PC-3 (cell line): ENCODE data around the gene PANK3.

ENCODE experiments used
- EZH2phosphoT487 ChIP-seq: fragments of 300-600 bp; sonication (generic); IDR thresholded peaks from 2 replicates; pipeline ENCODE4 v1.6.1; 2018; ENCODE audit warnings: mild to moderate bottlenecking, antibody characterized with exemption, low read length, borderline replicate concordance
- TF ChIP-seq, protein P1 (sequence below): fragments of 300-600 bp; sonication (generic); conservative IDR thresholded peaks from 2 replicates; pipeline ENCODE4 v1.5.1; 2017; ENCODE audit warnings: antibody characterized with exemption, low read depth, mild to moderate bottlenecking, low read length

DNA sequence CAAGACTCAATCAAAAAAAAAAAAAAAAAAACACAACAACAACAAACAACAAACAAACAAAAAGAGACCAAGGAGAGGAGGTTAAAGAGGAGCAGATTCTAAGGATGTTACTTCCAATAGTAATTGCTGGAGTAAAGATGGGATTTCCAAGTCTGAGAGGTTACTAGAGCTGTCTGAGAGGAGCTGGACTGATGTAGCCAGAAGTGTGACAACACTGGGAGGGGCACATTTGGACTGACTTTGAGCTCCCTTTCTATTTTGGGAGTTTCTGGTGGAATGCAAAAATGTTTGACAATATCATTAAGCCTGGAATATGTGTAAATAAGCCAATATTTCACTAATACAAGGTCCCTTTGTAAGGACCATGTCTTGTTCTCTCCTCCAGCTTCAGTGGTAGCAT, 25.3 kb upstream of the PANK3 start:
- TF ChIP-seq, protein P1, sequence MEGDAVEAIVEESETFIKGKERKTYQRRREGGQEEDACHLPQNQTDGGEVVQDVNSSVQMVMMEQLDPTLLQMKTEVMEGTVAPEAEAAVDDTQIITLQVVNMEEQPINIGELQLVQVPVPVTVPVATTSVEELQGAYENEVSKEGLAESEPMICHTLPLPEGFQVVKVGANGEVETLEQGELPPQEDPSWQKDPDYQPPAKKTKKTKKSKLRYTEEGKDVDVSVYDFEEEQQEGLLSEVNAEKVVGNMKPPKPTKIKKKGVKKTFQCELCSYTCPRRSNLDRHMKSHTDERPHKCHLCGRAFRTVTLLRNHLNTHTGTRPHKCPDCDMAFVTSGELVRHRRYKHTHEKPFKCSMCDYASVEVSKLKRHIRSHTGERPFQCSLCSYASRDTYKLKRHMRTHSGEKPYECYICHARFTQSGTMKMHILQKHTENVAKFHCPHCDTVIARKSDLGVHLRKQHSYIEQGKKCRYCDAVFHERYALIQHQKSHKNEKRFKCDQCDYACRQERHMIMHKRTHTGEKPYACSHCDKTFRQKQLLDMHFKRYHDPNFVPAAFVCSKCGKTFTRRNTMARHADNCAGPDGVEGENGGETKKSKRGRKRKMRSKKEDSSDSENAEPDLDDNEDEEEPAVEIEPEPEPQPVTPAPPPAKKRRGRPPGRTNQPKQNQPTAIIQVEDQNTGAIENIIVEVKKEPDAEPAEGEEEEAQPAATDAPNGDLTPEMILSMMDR = no peak
- no peak for TF ChIP-seq EZH2phosphoT487
